Measurements from ENCODE around the gene FLNC. TPM values are rescaled to one million over a fixed set of nuclear protein-coding genes. Genes with fewer than 3 reads are reported as not detected.

FLNC gene
- total and polyA plus RNA-seq, 9 of the 15 experiments (the other 6 are each of a cell fraction or from before 2014, with no cell fraction given): 0.90 to 155 (median 28.8) TPM

- TF ChIP-seq UBTF (IDR thresholded peaks at IDR 0.05; ENCODE audit: borderline replicate concordance in 1 of 2, low read depth in 2 of 2, low read length in 2 of 2) (no peak), CHD4 (IDR thresholded peaks at IDR 0.05; ENCODE audit: insufficient read depth, insufficient replicate concordance, low read depth, low read length, poor library complexity, severe bottlenecking) (no peak), LEF1 (IDR thresholded peaks at IDR 0.05) (no peak)
These were observed 2.1 kb upstream of the FLNC start (continued) for GRCh38 chr7:128827971-128828711.

DNA sequence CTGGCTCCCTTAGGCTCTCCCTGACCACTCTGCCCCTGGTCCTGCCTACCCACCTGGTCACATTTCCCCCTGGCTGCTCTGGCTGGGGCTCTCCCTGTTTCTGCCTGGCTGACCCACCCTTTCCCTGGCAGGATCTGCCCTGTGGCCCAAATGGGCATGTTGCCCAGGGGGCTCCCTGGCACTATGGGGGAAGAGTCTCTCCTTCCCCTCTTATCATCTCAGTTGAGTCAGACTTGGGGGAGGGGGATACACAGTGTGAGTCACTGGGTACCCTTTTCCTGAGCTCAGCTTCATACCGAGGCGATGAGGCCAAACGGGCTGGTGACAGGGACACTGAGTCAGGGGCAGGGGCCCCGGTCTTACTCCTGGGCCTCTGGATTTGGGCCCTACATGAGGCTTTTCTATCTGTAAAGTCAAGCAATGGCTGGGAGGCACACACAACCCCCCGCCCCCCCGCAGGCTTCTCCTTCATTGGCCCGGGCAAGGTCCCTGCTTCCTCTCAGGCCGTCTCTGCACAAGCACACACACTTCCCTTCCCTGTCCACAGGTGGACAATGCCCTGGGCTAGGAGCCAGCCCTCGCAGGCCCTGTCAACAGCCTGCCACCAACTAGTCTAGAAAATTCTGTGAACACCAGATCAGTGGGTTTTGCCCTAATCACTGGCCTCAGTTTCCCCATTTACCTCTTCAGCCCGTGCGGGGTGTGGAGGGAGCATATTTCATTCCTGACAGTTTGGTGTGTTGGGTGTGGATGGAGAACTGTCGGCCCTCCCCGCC is 627 bp upstream of the FLNC start:
- CTCF ChIA-PET (ENCODE audit: low intra/inter-chr PET ratio): no interaction called here
- POLR2A ChIA-PET: interaction anchor here (0.5 to 0.9 kb wide), 3 partner anchors 20 to 36 kb away, joined by 3 to 4 read pairs (median 4); partner anchors contain the start of gene ATP6V1F
- intact Hi-C loops (cut with micrococcal nuclease) (no loop called here), in situ Hi-C loops (cut with MboI) (no loop called here)
- Histone ChIP-seq H4K20me1 (replicated peaks; ENCODE audit: control insufficient read depth, insufficient read depth, low read length) (0 out of 2 replicates have a peak, but pooled peaks cover 4% of the 10 kb centered on the region), H3K27ac (ENCODE audit: extremely low read depth, low read depth, low read length) (peak overlapping the region; percentile 60), H3K9me1 (ENCODE audit: control insufficient read depth, insufficient read depth, low read length) (no peaks in the 10 kb centered on the region), H3K36me3 (ENCODE audit: control insufficient read depth, insufficient read depth, low read length) (peaks cover 18% of the 10 kb centered on the region; the same call in 2 of the 3 replicates), H3K27me3 (ENCODE audit: control insufficient read depth in 2 of 2, insufficient read depth in 2 of 2, low read length in 2 of 2) (no peaks in the 10 kb centered on the region), H3K9ac (ENCODE audit: insufficient read depth in 1 of 2, low read depth in 2 of 2, low read length in 2 of 2) (peak overlapping the region; percentile 54 to 73), H3K4me3 (peak overlapping the region; percentile 66), H3K4me1 (replicated peaks in 1 of 2; ENCODE audit: control insufficient read depth in 2 of 2, insufficient read depth in 2 of 2, low read length in 2 of 2) (peaks cover 46 to 68% of the 10 kb centered on the region in 2 experiments), H3K4me2 (ENCODE audit: insufficient read depth, low read length) (peak overlapping the region; percentile 86), H2AFZ (ENCODE audit: low read depth, low read length) (peak overlapping the region; percentile 80), H3K9me3 (replicated peaks; ENCODE audit: control insufficient read depth, insufficient read depth, low read depth, low read length) (no peaks in the 10 kb centered on the region), H3K79me2 (ENCODE audit: control insufficient read depth, insufficient read depth, low read length) (peaks cover 46% of the 10 kb centered on the region)
- TSS peak; percentile 31 for BruUV-seq (replicated peaks)
- ATAC-seq (no peak), DNase-seq (ENCODE audit: extremely low read depth in 1 of 4, low spot score in 3 of 4) (peak; percentile 50 to 74 (median 61)), FAIRE-seq (no peak)
- WGBS (ENCODE audit: insufficient coverage, low coverage, missing lambda C conversion rate): 7% methylated on average over 13 of the region's 13 CpGs
- TF ChIP-seq ZBTB7A (IDR thresholded peaks at IDR 0.05; ENCODE audit: borderline replicate concordance, control insufficient read depth, low read depth, low read length) (peak; percentile 60; the same call in 1 of the 2 replicates), HOMEZ (CRISPR knock-in tag; IDR thresholded peaks at IDR 0.05) (no peak), TEAD2 (tag; IDR thresholded peaks at IDR 0.05) (no peak), EZH2 (IDR thresholded peaks at IDR 0.05; ENCODE audit: borderline replicate concordance, low read depth, low read length) (no peak), RHOXF2B (CRISPR knock-in tag; conservative IDR thresholded peaks at IDR 0.05) (no peak), SP1 (CRISPR knock-in tag; IDR thresholded peaks at IDR 0.05) (no peak), ZNF584 (CRISPR knock-in tag; IDR thresholded peaks at IDR 0.05; ENCODE audit: low read depth) (no peak), MTA1 (IDR thresholded peaks at IDR 0.05; ENCODE audit: borderline replicate concordance) (no peak)
